HL-60 (cell line): ENCODE measurements around the gene PRICKLE4.

Experiments
- POLR2AphosphoS5 ChIP-seq: IDR thresholded peaks from 2 replicates; pipeline ENCODE4 v1.6.1; 2012; ENCODE audit warnings: low read depth
- SPI1 ChIP-seq: IDR thresholded peaks from 2 replicates; pipeline ENCODE4 v1.6.1; 2012; ENCODE audit warnings: low read depth, mild to moderate bottlenecking, borderline replicate concordance
- TF ChIP-seq, protein P1 (sequence below): IDR thresholded peaks from one replicate; pipeline ENCODE4 v1.5.1; 2011; ENCODE audit warnings: low read length, control low read depth, inconsistent platforms; ENCODE audit not compliant: insufficient read depth

- TF ChIP-seq SPI1 = no peak
- TF ChIP-seq, protein P1, sequence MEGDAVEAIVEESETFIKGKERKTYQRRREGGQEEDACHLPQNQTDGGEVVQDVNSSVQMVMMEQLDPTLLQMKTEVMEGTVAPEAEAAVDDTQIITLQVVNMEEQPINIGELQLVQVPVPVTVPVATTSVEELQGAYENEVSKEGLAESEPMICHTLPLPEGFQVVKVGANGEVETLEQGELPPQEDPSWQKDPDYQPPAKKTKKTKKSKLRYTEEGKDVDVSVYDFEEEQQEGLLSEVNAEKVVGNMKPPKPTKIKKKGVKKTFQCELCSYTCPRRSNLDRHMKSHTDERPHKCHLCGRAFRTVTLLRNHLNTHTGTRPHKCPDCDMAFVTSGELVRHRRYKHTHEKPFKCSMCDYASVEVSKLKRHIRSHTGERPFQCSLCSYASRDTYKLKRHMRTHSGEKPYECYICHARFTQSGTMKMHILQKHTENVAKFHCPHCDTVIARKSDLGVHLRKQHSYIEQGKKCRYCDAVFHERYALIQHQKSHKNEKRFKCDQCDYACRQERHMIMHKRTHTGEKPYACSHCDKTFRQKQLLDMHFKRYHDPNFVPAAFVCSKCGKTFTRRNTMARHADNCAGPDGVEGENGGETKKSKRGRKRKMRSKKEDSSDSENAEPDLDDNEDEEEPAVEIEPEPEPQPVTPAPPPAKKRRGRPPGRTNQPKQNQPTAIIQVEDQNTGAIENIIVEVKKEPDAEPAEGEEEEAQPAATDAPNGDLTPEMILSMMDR = no peak
- TF ChIP-seq POLR2AphosphoS5 = no peak
Measured at GRCh38 chr6:41740366-41741162, 40.0 kb upstream of the PRICKLE4 start.
